Naive B cell (primary cell): Measurements from ENCODE around the gene VWA8. TPM values are rescaled to one million over a fixed set of nuclear protein-coding genes. Genes with fewer than 3 reads are reported as not detected.

Experiments used
- ATAC-seq, 2 donors: fragments of 150-1000 bp; cut with Tn5 transposase; 2 replicates each; pipeline ENCODE4 v1.10.0; 2021; ENCODE audit warnings: low read depth in 2 of 2, mild to moderate bottlenecking in 2 of 2, moderate library complexity in 2 of 2
- DNase-seq: peaks from one replicate; pipeline ENCODE4 v3.0.0; 2022
- H3K27ac Mint-ChIP-seq, 6 donors: one replicate each; pipeline ENCODE4 v1.8.0; 2020 to 2022; ENCODE audit warnings: mild to moderate bottlenecking in 6 of 6, mixed read lengths in 6 of 6, moderate library complexity in 5 of 6, inconsistent platforms in 2 of 6
- H3K27me3 Mint-ChIP-seq, 3 donors: one replicate each; pipeline ENCODE4 v1.8.0; 2021 to 2022; ENCODE audit warnings: mixed read lengths in 3 of 3, mild to moderate bottlenecking in 1 of 3
- H3K36me3 Mint-ChIP-seq, 2 donors: one replicate each; pipeline ENCODE4 v1.8.0; 2020 to 2022; ENCODE audit warnings: mixed read lengths in 2 of 2, inconsistent platforms in 1 of 2, mild to moderate bottlenecking in 1 of 2
- H3K4me1 Mint-ChIP-seq, 3 donors: one replicate each; pipeline ENCODE4 v1.8.0; 2020 to 2022; ENCODE audit warnings: mixed read lengths in 3 of 3, inconsistent platforms in 1 of 3, mild to moderate bottlenecking in 1 of 3, moderate library complexity in 1 of 3
- H3K4me3 Mint-ChIP-seq, 8 donors: one replicate each; pipeline ENCODE4 v1.8.0; 2020 to 2022; ENCODE audit warnings: mild to moderate bottlenecking in 8 of 8, mixed read lengths in 8 of 8, moderate library complexity in 8 of 8, inconsistent platforms in 2 of 8
- H3K9me3 Mint-ChIP-seq, 7 donors: one replicate each; pipeline ENCODE4 v1.8.0; 2020 to 2022; ENCODE audit warnings: mixed read lengths in 7 of 7, mild to moderate bottlenecking in 5 of 7, inconsistent platforms in 2 of 7, moderate library complexity in 1 of 7
- polyA plus RNA-seq, 6 donors: library from polyadenylated mRNA; unstranded; fragments of 300-500 nt; fragmentation: Illumina TruSeq; gene quantifications; one replicate each; pipeline ENCODE4 v1.2.3, GENCODE V29; 2021; ENCODE audit warnings: low read depth in 6 of 6

VWA8 gene
- polyA plus RNA-seq, 6 donors from 2014 or later = 0.91 to 6.2 (median 3.5) TPM

DNA sequence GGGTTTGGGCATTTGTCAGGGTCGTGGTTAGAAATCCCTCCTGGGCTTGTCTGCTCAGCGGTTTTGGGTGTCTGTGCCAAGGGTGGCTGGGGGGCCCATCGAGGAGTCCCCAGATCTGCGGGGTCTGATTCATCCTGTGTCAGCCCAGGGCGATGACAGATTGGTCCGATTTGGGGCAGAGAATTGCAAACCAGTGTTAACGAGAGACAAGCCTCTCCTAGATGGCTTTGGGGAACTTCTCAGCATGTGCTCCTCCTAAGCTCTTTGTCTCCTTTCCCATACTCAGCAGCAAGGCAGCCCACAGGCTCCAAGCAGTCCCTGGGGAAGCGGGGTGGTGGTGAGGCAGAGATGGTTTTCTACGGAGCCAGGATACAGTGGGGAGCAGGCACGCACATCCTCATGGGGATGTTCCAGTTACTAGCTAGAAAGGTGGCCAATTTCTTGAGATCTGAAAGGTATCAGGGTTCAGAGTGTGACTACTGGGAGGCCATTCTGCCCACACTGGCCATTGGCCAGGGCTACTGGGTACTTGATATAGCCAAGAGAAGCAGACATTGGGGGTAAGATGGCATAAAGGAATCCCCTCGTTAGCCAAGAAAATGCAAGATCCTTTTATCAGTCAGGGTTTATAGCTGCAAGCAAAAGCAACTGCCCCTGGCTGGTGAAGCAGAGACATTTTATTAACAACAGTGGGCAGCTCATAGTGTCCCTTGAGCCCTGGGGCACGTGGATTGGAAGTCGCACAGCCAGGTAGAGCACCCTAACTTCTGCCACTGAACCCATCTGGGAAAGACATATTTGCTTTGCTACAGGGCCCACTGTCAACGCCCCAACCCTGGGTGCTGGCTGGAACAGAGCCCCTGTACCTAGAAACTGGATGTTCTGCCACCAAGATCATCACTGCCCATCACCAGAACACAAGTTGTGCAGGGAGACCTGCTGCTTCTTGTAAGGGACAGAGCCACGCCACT lies 440.0 kb downstream of the VWA8 start:
- no peaks in the 10 kb centered on the region for H3K27me3 Mint-ChIP-seq
- DNase-seq = no peak
- H3K27ac Mint-ChIP-seq = peak overlapping the region in 1 of 6 donors; percentile 7
- H3K9me3 Mint-ChIP-seq = peaks cover 0 to 5% (median 0%) of the 10 kb centered on the region in 7 donors
- H3K36me3 Mint-ChIP-seq = peaks cover 0 to 4% of the 10 kb centered on the region in 2 donors
- ATAC-seq = no peak
- no peaks in the 10 kb centered on the region for H3K4me1 Mint-ChIP-seq
- no peak overlapping the region for H3K4me3 Mint-ChIP-seq

GRCh38 chr13:41520016-41520659 lies 440.8 kb downstream of the VWA8 start:
- DNase-seq = no peak
- Mint-ChIP-seq H3K9me3 (peaks cover 0 to 5% (median 0%) of the 10 kb centered on the region in 7 donors), H3K27ac (no peak overlapping the region), H3K36me3 (peaks cover 0 to 4% of the 10 kb centered on the region in 2 donors), H3K4me1 (no peaks in the 10 kb centered on the region), H3K27me3 (no peaks in the 10 kb centered on the region), H3K4me3 (peak overlapping the region in 1 of 8 donors; percentile 9)
- ATAC-seq = no peak

Other genes with a start within 250 kb of the VWA8 start
- under 1 TPM in 3 of 6 donors, not detected in 3; 0.03 to 0.05 (median 0.04) TPM for gene DGKH, start 87.5 kb upstream of the VWA8 start, polyA plus RNA-seq